Astrocyte (in vitro differentiated cells and primary cell): ENCODE results near the gene LRRC61. TPM values are rescaled to one million over a fixed set of nuclear protein-coding genes. Genes with fewer than 3 reads are reported as not detected.

Experiments
- DNase-seq: peaks from one replicate; pipeline ENCODE4 v3.0.0-alpha.2; 2010; ENCODE audit warnings: low read depth
- FAIRE-seq: peaks from 2 replicates; lab custom pipeline; 2011; peaks lifted over from hg19 to GRCh38; lab: Jason Lieb, UNC
- H2AFZ ChIP-seq: 2 replicates; pipeline ENCODE4 v1.6.0; 2012; ENCODE audit warnings: low read depth, low read length, inconsistent platforms
- H3K27ac ChIP-seq: 2 replicates; pipeline ENCODE4 v1.5.1; 2011; ENCODE audit warnings: low read depth, low read length, inconsistent platforms
- H3K27me3 ChIP-seq: 2 replicates; pipeline ENCODE4 v1.6.0; 2011; ENCODE audit warnings: low read length, inconsistent platforms; ENCODE audit not compliant: insufficient read depth
- H3K36me3 ChIP-seq: 2 replicates; pipeline ENCODE4 v1.5.1; 2011; ENCODE audit warnings: low read length, inconsistent platforms; ENCODE audit not compliant: insufficient read depth
- H3K4me1 ChIP-seq: 2 replicates; pipeline ENCODE4 v1.5.1; 2011; ENCODE audit warnings: low read length, inconsistent platforms; ENCODE audit not compliant: insufficient read depth
- H3K4me2 ChIP-seq: 2 replicates; pipeline ENCODE4 v1.6.0; 2012; ENCODE audit warnings: low read length, inconsistent platforms
- H3K4me3 ChIP-seq: 2 replicates; pipeline ENCODE4 v1.5.1; 2011; ENCODE audit warnings: low read depth, mild to moderate bottlenecking, low read length, inconsistent platforms; ENCODE audit not compliant: insufficient read depth
- H3K79me2 ChIP-seq: 2 replicates; pipeline ENCODE4 v1.6.0; 2012; ENCODE audit warnings: mild to moderate bottlenecking, low read length, inconsistent platforms; ENCODE audit not compliant: insufficient read depth
- H3K9ac ChIP-seq: 2 replicates; pipeline ENCODE4 v1.6.0; 2012; ENCODE audit warnings: mild to moderate bottlenecking, low read length, inconsistent platforms
- H3K9me3 ChIP-seq: 2 replicates; pipeline ENCODE4 v1.5.1; 2012; ENCODE audit warnings: low read depth, mild to moderate bottlenecking, low read length, inconsistent platforms; ENCODE audit not compliant: insufficient read depth
- H4K20me1 ChIP-seq: 2 replicates; pipeline ENCODE4 v1.6.0; 2012; ENCODE audit warnings: low read length, inconsistent platforms; ENCODE audit not compliant: insufficient read depth
- H3K27ac Mint-ChIP-seq: one replicate; pipeline ENCODE4 v1.8.0; 2021; ENCODE audit warnings: mild to moderate bottlenecking, mixed read lengths; ENCODE audit not compliant: unreplicated experiment
- H3K27me3 Mint-ChIP-seq: one replicate; pipeline ENCODE4 v1.8.0; 2021; ENCODE audit warnings: low read depth, mixed read lengths; ENCODE audit not compliant: unreplicated experiment
- H3K36me3 Mint-ChIP-seq: one replicate; pipeline ENCODE4 v1.8.0; 2021; ENCODE audit warnings: low read depth, mixed read lengths; ENCODE audit not compliant: unreplicated experiment
- H3K4me1 Mint-ChIP-seq: one replicate; pipeline ENCODE4 v1.8.0; 2021; ENCODE audit warnings: low read depth, mixed read lengths; ENCODE audit not compliant: unreplicated experiment
- H3K4me3 Mint-ChIP-seq: one replicate; pipeline ENCODE4 v1.8.0; 2021; ENCODE audit warnings: mild to moderate bottlenecking, moderate library complexity, mixed read lengths; ENCODE audit not compliant: unreplicated experiment
- H3K9me3 Mint-ChIP-seq: one replicate; pipeline ENCODE4 v1.8.0; 2021; ENCODE audit warnings: mild to moderate bottlenecking, mixed read lengths; ENCODE audit not compliant: unreplicated experiment
- EZH2 ChIP-seq: IDR thresholded peaks from 2 replicates; pipeline ENCODE4 v1.6.1; 2012; ENCODE audit warnings: mild to moderate bottlenecking, low read length, inconsistent platforms; ENCODE audit not compliant: insufficient read depth
- total RNA-seq: library from RNA; stranded (reverse); gene quantifications from 2 replicates; pipeline ENCODE4 v1.2.1, GENCODE V29; 2021
- TF ChIP-seq, protein P1 (sequence below): IDR thresholded peaks from 2 replicates; pipeline ENCODE4 v1.5.1; 2011; ENCODE audit warnings: low read depth, mild to moderate bottlenecking, inconsistent platforms, low read length, moderate library complexity; ENCODE audit not compliant: insufficient read depth

Gene LRRC61
- total RNA-seq, 1 donor from 2014 or later = 0.45 TPM

GRCh38 chr7:150380463-150380862 lies 57.3 kb downstream of the LRRC61 start:
- no peak for DNase-seq
- H3K4me1 Mint-ChIP-seq = peaks cover 39% of the 10 kb centered on the region
- Histone ChIP-seq H3K27ac (no peak overlapping the region), H3K79me2 (peaks cover 46% of the 10 kb centered on the region), H4K20me1 (peaks cover 44% of the 10 kb centered on the region), H3K4me1 (peaks cover 12% of the 10 kb centered on the region), H3K4me3 (peak overlapping the region; percentile 76), H3K27me3 (no peaks in the 10 kb centered on the region), H2AFZ (no peak overlapping the region), H3K36me3 (no peaks in the 10 kb centered on the region), H3K4me2 (peak overlapping the region; percentile 90), H3K9me3 (no peaks in the 10 kb centered on the region), H3K9ac (peak overlapping the region; percentile 83)
- H3K4me3 Mint-ChIP-seq = peak overlapping the region; percentile 92
- no peaks in the 10 kb centered on the region for H3K9me3 Mint-ChIP-seq
- FAIRE-seq = no peak
- H3K36me3 Mint-ChIP-seq = no peaks in the 10 kb centered on the region
- no peak for TF ChIP-seq EZH2
- TF ChIP-seq, protein P1, sequence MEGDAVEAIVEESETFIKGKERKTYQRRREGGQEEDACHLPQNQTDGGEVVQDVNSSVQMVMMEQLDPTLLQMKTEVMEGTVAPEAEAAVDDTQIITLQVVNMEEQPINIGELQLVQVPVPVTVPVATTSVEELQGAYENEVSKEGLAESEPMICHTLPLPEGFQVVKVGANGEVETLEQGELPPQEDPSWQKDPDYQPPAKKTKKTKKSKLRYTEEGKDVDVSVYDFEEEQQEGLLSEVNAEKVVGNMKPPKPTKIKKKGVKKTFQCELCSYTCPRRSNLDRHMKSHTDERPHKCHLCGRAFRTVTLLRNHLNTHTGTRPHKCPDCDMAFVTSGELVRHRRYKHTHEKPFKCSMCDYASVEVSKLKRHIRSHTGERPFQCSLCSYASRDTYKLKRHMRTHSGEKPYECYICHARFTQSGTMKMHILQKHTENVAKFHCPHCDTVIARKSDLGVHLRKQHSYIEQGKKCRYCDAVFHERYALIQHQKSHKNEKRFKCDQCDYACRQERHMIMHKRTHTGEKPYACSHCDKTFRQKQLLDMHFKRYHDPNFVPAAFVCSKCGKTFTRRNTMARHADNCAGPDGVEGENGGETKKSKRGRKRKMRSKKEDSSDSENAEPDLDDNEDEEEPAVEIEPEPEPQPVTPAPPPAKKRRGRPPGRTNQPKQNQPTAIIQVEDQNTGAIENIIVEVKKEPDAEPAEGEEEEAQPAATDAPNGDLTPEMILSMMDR = no peak
- H3K27ac Mint-ChIP-seq = peak overlapping the region; percentile 70
- no peaks in the 10 kb centered on the region for H3K27me3 Mint-ChIP-seq

- Mint-ChIP-seq H3K27me3 (no peaks in the 10 kb centered on the region), H3K4me1 (peaks cover 41% of the 10 kb centered on the region), H3K27ac (no peak overlapping the region), H3K9me3 (no peaks in the 10 kb centered on the region), H3K4me3 (no peak overlapping the region), H3K36me3 (no peaks in the 10 kb centered on the region)
- TF ChIP-seq, protein P1 = no peak
- TF ChIP-seq EZH2 = no peak
- H3K4me2 ChIP-seq = peak overlapping the region; percentile 90
- peaks cover 50% of the 10 kb centered on the region for H4K20me1 ChIP-seq
- no peaks in the 10 kb centered on the region for H3K36me3 ChIP-seq
- H3K27me3 ChIP-seq = no peaks in the 10 kb centered on the region
- FAIRE-seq (no peak), DNase-seq (no peak)
- H3K9ac ChIP-seq = no peak overlapping the region
- H3K79me2 ChIP-seq = peaks cover 46% of the 10 kb centered on the region
- H2AFZ ChIP-seq = no peak overlapping the region
- H3K4me1 ChIP-seq = peaks cover 12% of the 10 kb centered on the region
- no peak overlapping the region for H3K27ac ChIP-seq
- H3K9me3 ChIP-seq = no peaks in the 10 kb centered on the region
- H3K4me3 ChIP-seq = no peak overlapping the region
Observed at GRCh38 chr7:150381096-150381495, 57.9 kb downstream of the LRRC61 start.

- H3K4me3 Mint-ChIP-seq = no peak overlapping the region
- no peaks in the 10 kb centered on the region for H3K9me3 ChIP-seq
- H3K4me3 ChIP-seq = no peak overlapping the region
- H3K9ac ChIP-seq = no peak overlapping the region
- no peak overlapping the region for H2AFZ ChIP-seq
- no peaks in the 10 kb centered on the region for H3K27me3 Mint-ChIP-seq
- H3K36me3 Mint-ChIP-seq = no peaks in the 10 kb centered on the region
- no peak for TF ChIP-seq EZH2
- TF ChIP-seq, protein P1 = no peak
- H3K27me3 ChIP-seq = no peaks in the 10 kb centered on the region
- H3K4me2 ChIP-seq = no peak overlapping the region
- no peaks in the 10 kb centered on the region for H3K9me3 Mint-ChIP-seq
- H3K79me2 ChIP-seq = peaks cover 46% of the 10 kb centered on the region
- FAIRE-seq (no peak), DNase-seq (no peak)
- no peak overlapping the region for H3K27ac Mint-ChIP-seq
- H3K27ac ChIP-seq = no peak overlapping the region
- H3K4me1 ChIP-seq = peaks cover 12% of the 10 kb centered on the region
- H3K4me1 Mint-ChIP-seq = peaks cover 36% of the 10 kb centered on the region
- H3K36me3 ChIP-seq = no peaks in the 10 kb centered on the region
- peaks cover 56% of the 10 kb centered on the region for H4K20me1 ChIP-seq
Observed at GRCh38 chr7:150381785-150382122, 58.6 kb downstream of the LRRC61 start.
